Neural progenitor cell (in vitro differentiated cells): Measurements from ENCODE around the gene SCFD1. TPM values are rescaled to one million over a fixed set of nuclear protein-coding genes. Genes with fewer than 3 reads are reported as not detected.
"Not testable (repeated sequence)": the region's sequence is repeated elsewhere in the genome, so short reads cannot be mapped to it uniquely, and the experiment has no call there.

ENCODE experiments used
- DNase-seq: peaks from one replicate; pipeline ENCODE4 v3.0.0-alpha.2; 2016; ENCODE audit warnings: low spot score
- H2AFZ ChIP-seq: fragments of 200-600 bp; sonication (generic); replicated peaks from 2 replicates; pipeline ENCODE4 v1.6.1; 2016; ENCODE audit warnings: antibody characterized with exemption
- H3F3A ChIP-seq: fragments of 200-600 bp; sonication (generic); 2 replicates; pipeline ENCODE4 v1.6.1; 2016; ENCODE audit warnings: antibody characterized with exemption, low read depth
- H3K27ac ChIP-seq: fragments of 200-600 bp; sonication (generic); 2 replicates; pipeline ENCODE4 v1.5.1; 2016; ENCODE audit warnings: mild to moderate bottlenecking
- H3K27me3 ChIP-seq: fragments of 200-600 bp; sonication (generic); 2 replicates; pipeline ENCODE4 v1.6.1; 2016; ENCODE audit warnings: mild to moderate bottlenecking, moderate library complexity
- H3K36me3 ChIP-seq: fragments of 200-600 bp; sonication (generic); 2 replicates; pipeline ENCODE4 v1.5.1; 2016
- H3K4me1 ChIP-seq: fragments of 200-600 bp; sonication (generic); 2 replicates; pipeline ENCODE4 v1.6.1; 2016; ENCODE audit warnings: mixed run types
- H3K4me2 ChIP-seq: fragments of 200-600 bp; sonication (generic); 2 replicates; pipeline ENCODE4 v1.6.1; 2016
- H3K4me3 ChIP-seq: fragments of 200-600 bp; sonication (generic); 2 replicates; pipeline ENCODE4 v1.5.1; 2016
- H3K79me2 ChIP-seq: fragments of 200-600 bp; sonication (generic); 2 replicates; pipeline ENCODE4 v1.6.1; 2016; ENCODE audit warnings: low read depth
- H3K9ac ChIP-seq: fragments of 200-600 bp; sonication (generic); 2 replicates; pipeline ENCODE4 v1.6.1; 2016
- H3K9me3 ChIP-seq: fragments of 200-600 bp; sonication (generic); 2 replicates; pipeline ENCODE4 v1.5.1; 2016; ENCODE audit warnings: low read depth
- H4K20me1 ChIP-seq: fragments of 200-600 bp; sonication (generic); 2 replicates; pipeline ENCODE4 v1.6.1; 2016; ENCODE audit warnings: low read depth
- H3K27ac Mint-ChIP-seq: 3 replicates; pipeline ENCODE4 v1.8.0; 2021; ENCODE audit warnings: mixed read lengths
- H3K27me3 Mint-ChIP-seq: 2 replicates; pipeline ENCODE4 v1.8.0; 2022; ENCODE audit warnings: low read depth, mild to moderate bottlenecking, inconsistent platforms, moderate library complexity, mixed read lengths; ENCODE audit not compliant: insufficient read depth
- H3K36me3 Mint-ChIP-seq: 3 replicates; pipeline ENCODE4 v1.8.0; 2021; ENCODE audit warnings: mixed read lengths
- H3K4me1 Mint-ChIP-seq: 3 replicates; pipeline ENCODE4 v1.8.0; 2021; ENCODE audit warnings: mixed read lengths
- H3K4me3 Mint-ChIP-seq: 3 replicates; pipeline ENCODE4 v1.8.0; 2021; ENCODE audit warnings: mild to moderate bottlenecking, moderate library complexity, mixed read lengths
- H3K9me3 Mint-ChIP-seq: 3 replicates; pipeline ENCODE4 v1.8.0; 2020; ENCODE audit warnings: mixed read lengths
- CTCF ChIP-seq: fragments of 200-600 bp; sonication (generic); IDR thresholded peaks from 2 replicates; pipeline ENCODE4 v1.5.1; 2017; ENCODE audit warnings: antibody characterized with exemption, mild to moderate bottlenecking
- EZH2 ChIP-seq: fragments of 200-600 bp; sonication (generic); IDR thresholded peaks from 2 replicates; pipeline ENCODE4 v1.6.1; 2017; ENCODE audit warnings: antibody characterized with exemption, mild to moderate bottlenecking, moderate library complexity
- EZH2phosphoT487 ChIP-seq: fragments of 200-600 bp; sonication (generic); IDR thresholded peaks from 2 replicates; pipeline ENCODE4 v1.6.1; 2017; ENCODE audit warnings: antibody characterized with exemption
- total RNA-seq: library from RNA; depleted of rRNA; stranded (reverse); fragments of >200 nt; gene quantifications from 2 replicates; pipeline ENCODE4 v1.2.3, GENCODE V29; 2015; ENCODE audit warnings: low replicate concordance

The SCFD1 gene
- total RNA-seq, 1 donor from 2014 or later = 115 TPM

- H3K4me1 ChIP-seq = peaks cover 14% of the 10 kb centered on the region
- H3K4me2 ChIP-seq = peak overlapping the region; percentile 76
- peak overlapping the region; percentile 97 for H3K27ac Mint-ChIP-seq
- H3K36me3 Mint-ChIP-seq, H3K9me3 ChIP-seq, H4K20me1 ChIP-seq, H3K27me3 Mint-ChIP-seq, H3K9ac ChIP-seq, H3K4me1 Mint-ChIP-seq, H3K27me3 ChIP-seq, H3K9me3 Mint-ChIP-seq: not testable (repeated sequence)
- H3K4me3 ChIP-seq = peak overlapping the region; percentile 47
- DNase-seq = peak; percentile 12
- H3K4me3 Mint-ChIP-seq = peak overlapping the region; percentile 82
- peak; percentile 49 for TF ChIP-seq CTCF
- H3K36me3 ChIP-seq = peaks cover 10% of the 10 kb centered on the region
- H2AFZ ChIP-seq = peak overlapping the region; percentile 71
- H3K27ac ChIP-seq = peak overlapping the region; percentile 79
- H3F3A ChIP-seq = peaks cover 14% of the 10 kb centered on the region
- H3K79me2 ChIP-seq = peaks cover 12% of the 10 kb centered on the region
Measured at GRCh38 chr14:30690487-30691355, 68.6 kb downstream of the SCFD1 start.

DNA sequence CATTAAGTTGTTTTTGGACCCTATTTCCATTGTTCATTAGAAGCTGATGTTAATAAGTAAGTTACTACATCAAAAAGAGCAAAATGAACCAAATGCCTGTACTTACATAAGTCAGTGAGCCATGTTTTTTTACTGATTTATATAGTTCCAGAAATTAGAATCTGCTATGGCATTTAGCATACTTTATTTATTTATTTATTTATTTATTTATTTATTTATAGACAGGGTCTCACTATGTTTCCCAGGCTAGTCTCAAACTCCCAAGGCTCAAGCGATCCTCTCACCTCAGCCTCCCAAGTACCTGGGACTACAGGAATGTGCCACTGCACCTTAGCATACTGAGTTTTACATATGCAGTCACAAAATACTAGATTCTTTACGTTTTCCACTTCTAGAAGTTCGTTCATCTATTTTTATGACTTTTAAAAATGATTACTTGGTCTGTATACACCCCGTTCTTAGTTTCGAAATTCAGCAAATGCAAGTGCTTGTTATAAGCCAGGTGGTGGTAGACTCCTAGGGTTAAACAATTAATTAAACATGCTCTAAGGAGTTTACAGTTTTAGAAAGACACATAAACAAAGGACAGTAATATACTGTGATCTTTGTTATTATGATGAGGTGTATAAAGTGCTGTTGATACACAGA, 69.8 kb downstream of the SCFD1 start:
- Mint-ChIP-seq H3K27ac (no peak overlapping the region), H3K4me3 (peak overlapping the region; percentile 82)
- no peak overlapping the region for H3K4me3 ChIP-seq

DNA sequence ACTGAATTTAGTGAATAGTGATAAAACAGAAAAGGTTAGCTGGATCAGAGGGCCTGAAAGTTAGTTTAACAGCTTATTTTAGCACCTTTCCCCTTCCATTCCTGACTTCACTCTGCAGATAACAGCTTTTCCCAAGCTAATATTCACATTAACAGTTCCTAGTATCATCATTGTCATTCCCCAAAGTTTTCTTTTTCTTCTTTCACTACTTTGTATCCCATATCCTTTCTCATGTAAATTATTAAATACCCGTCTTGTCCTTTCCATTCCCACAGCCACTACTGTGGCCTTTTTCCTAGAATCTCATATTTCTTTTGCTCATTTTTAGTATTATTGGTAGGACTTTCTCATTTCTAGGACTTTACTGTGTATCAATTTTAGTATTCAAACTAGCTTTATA, 70.5 kb downstream of the SCFD1 start:
- Mint-ChIP-seq H3K36me3 (peaks cover 4% of the 10 kb centered on the region), H3K9me3 (no peaks in the 10 kb centered on the region), H3K4me1 (peaks cover 10% of the 10 kb centered on the region), H3K27ac (no peak overlapping the region), H3K27me3 (no peaks in the 10 kb centered on the region), H3K4me3 (no peak overlapping the region)
- Histone ChIP-seq H3K9me3 (no peaks in the 10 kb centered on the region), H3K27me3 (no peaks in the 10 kb centered on the region), H3K4me3 (no peak overlapping the region), H3K36me3 (peaks cover 15% of the 10 kb centered on the region), H3K4me2 (no peak overlapping the region), H4K20me1 (no peaks in the 10 kb centered on the region), H3K4me1 (peaks cover 14% of the 10 kb centered on the region), H3K79me2 (peaks cover 12% of the 10 kb centered on the region), H2AFZ (no peak overlapping the region), H3K27ac (no peak overlapping the region), H3K9ac (no peak overlapping the region), H3F3A (peaks cover 14% of the 10 kb centered on the region)
- no peak for TF ChIP-seq CTCF
- no peak for TF ChIP-seq EZH2
- no peak for TF ChIP-seq EZH2phosphoT487
- no peak for DNase-seq

More for the DNA sequence above, 69.8 kb downstream of the SCFD1 start:
- H3K4me1 ChIP-seq = peaks cover 14% of the 10 kb centered on the region
- no peak overlapping the region for H3K9ac ChIP-seq
- H4K20me1 ChIP-seq = no peaks in the 10 kb centered on the region
- no peaks in the 10 kb centered on the region for H3K9me3 Mint-ChIP-seq
- H3K4me1 Mint-ChIP-seq = peaks cover 10% of the 10 kb centered on the region
- no peaks in the 10 kb centered on the region for H3K27me3 Mint-ChIP-seq
- peaks cover 10% of the 10 kb centered on the region for H3K36me3 ChIP-seq
- no peak overlapping the region for H2AFZ ChIP-seq
- no peak overlapping the region for H3K27ac ChIP-seq
- no peak for DNase-seq
- H3K27me3 ChIP-seq = no peaks in the 10 kb centered on the region
- TF ChIP-seq EZH2phosphoT487 = no peak
- TF ChIP-seq CTCF = no peak
- no peak for TF ChIP-seq EZH2
- H3K36me3 Mint-ChIP-seq = peaks cover 4% of the 10 kb centered on the region
- H3K4me2 ChIP-seq = peak overlapping the region; percentile 76
- H3F3A ChIP-seq = peaks cover 14% of the 10 kb centered on the region
- no peaks in the 10 kb centered on the region for H3K9me3 ChIP-seq
- peaks cover 12% of the 10 kb centered on the region for H3K79me2 ChIP-seq
